ENCODE measurements around the gene TSGA10IP. TPM values are rescaled to one million over a fixed set of nuclear protein-coding genes. Genes with fewer than 3 reads are reported as not detected.

The TSGA10IP gene
- total RNA-seq, 1 donor from 2014 or later: not detected

DNA sequence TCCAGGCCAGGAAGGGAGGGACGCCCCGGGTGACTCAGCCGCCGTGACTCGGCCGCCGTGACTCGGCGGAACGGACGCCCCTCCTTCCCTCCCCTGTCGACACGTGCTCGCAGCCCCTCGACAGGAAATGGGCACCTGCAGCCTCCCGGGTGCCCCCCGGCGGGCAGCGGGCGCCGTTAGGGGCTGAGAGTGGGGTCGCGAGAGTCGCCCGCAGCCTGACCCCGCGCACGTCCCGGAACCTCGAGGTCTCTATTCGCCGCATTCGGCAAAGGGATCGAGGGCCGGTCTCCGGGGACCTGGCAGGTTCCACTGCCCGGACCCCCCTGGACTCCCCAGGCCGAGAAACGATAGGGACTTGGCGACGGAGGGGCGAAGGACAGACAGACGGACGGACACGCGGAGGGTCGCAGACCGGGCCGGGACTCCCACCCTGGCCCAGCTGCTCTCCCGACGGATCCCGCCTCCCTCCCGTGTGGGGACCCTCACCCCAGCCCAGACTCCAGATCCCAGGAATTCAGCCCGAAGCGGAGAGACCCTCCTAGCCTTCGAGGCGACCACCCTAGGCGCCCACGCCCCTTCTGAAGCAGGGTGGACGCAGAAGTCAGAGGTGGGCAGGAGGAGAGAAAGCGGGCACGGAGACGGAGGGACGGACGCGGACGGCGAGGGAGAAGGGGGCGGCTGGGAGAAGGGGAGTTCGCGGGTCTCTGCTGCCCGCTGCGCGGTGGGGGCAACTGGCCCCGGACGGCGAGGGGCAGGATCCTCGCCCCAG is 45.7 kb upstream of the TSGA10IP start:
- TF ChIP-seq, protein P1, sequence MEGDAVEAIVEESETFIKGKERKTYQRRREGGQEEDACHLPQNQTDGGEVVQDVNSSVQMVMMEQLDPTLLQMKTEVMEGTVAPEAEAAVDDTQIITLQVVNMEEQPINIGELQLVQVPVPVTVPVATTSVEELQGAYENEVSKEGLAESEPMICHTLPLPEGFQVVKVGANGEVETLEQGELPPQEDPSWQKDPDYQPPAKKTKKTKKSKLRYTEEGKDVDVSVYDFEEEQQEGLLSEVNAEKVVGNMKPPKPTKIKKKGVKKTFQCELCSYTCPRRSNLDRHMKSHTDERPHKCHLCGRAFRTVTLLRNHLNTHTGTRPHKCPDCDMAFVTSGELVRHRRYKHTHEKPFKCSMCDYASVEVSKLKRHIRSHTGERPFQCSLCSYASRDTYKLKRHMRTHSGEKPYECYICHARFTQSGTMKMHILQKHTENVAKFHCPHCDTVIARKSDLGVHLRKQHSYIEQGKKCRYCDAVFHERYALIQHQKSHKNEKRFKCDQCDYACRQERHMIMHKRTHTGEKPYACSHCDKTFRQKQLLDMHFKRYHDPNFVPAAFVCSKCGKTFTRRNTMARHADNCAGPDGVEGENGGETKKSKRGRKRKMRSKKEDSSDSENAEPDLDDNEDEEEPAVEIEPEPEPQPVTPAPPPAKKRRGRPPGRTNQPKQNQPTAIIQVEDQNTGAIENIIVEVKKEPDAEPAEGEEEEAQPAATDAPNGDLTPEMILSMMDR (IDR thresholded peaks at IDR 0.05; ENCODE audit: unreplicated experiment): no peak
- no peaks in the 10 kb centered on the region for H3K36me3 Mint-ChIP-seq (ENCODE audit: insufficient read depth)
- peaks cover 1% of the 10 kb centered on the region for H3K4me1 Mint-ChIP-seq (ENCODE audit: low read depth)
- peaks cover 76% of the 10 kb centered on the region for H3K27me3 Mint-ChIP-seq
- peak overlapping the region; percentile 62 for H3K4me3 Mint-ChIP-seq (ENCODE audit: low read depth)
- no peaks in the 10 kb centered on the region for H3K9me3 Mint-ChIP-seq (ENCODE audit: low read depth)
- no peak overlapping the region for H3K27ac Mint-ChIP-seq
- DNase-seq (ENCODE audit: low spot score, unreplicated experiment): no peak

DNA sequence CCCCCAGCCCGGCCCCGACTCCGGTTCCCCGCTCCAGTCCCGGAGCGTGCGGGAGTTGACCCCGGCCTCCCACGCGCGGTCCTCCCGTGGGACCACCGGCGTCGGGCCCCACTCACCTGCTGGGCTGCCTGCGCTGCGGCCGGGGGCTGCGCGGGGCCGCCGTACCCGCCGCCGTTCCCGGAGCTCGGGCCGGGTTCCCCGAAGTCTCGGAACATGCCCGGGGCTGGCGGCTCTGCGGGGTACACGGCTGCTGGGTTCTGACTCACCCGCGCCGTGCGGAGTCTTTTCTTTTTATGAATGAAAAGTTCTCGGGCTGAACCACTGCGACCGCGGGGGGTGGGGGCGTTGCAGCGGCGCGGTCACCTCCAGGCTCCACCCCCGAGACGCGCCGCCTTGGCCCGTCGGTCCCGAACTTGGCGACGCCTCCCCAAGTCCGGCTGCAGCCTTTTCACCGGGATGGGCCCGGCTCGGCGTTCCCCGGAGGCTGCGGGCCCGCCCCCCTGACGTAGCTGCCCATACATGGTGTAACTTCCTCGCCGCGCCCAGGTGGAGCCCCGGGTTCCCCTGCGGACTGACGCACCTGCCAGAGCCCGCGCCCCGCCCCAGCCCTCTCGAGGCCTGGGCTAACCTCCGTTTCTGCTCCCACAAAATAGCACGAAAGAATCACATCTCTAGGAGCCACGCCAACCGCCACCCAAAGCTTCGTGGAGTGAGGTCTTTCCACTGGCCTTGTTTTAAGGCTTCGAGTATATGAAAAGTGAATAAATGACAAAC is 45.0 kb upstream of the TSGA10IP start, which contains the start of gene FOSL1:
FOSL1 (minus strand) TSS at position 264 of the 774 bp plus-strand sequence; CDS start at position 215, 49 bp downstream.
- Mint-ChIP-seq H3K36me3 (ENCODE audit: insufficient read depth) (no peaks in the 10 kb centered on the region), H3K27ac (peak within 1 kb of the TSS; percentile 85), H3K27me3 (peaks cover 73% of the 10 kb centered on the region), H3K4me1 (ENCODE audit: low read depth) (peaks cover 1% of the 10 kb centered on the region), H3K4me3 (ENCODE audit: low read depth) (peak within 1 kb of the TSS; percentile 62), H3K9me3 (ENCODE audit: low read depth) (no peaks in the 10 kb centered on the region)
- DNase-seq (ENCODE audit: low spot score, unreplicated experiment): peak; percentile 64
- TF ChIP-seq, protein P1 (IDR thresholded peaks at IDR 0.05; ENCODE audit: unreplicated experiment): no peak

DNA sequence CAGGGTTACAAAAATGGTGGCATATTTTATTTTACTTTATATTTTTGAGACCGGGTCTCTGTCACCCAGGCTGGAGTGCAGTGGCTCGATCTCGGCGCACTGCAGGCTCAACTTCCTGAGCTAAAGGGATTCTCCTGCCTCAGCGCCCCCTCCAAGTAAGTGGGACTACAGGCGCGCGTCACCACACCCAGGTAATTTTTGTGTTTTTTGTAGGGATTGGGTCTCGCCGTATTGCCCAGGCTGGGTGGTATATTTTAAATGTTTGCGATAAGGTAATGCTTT is 44.4 kb upstream of the TSGA10IP start:
- H3K9me3 Mint-ChIP-seq (ENCODE audit: low read depth): no peaks in the 10 kb centered on the region
- no peak for DNase-seq (ENCODE audit: low spot score, unreplicated experiment)
- H3K27me3 Mint-ChIP-seq: peaks cover 70% of the 10 kb centered on the region
- H3K27ac Mint-ChIP-seq: no peak overlapping the region
- H3K4me3 Mint-ChIP-seq (ENCODE audit: low read depth): peak overlapping the region; percentile 60
- TF ChIP-seq, protein P1 (IDR thresholded peaks at IDR 0.05; ENCODE audit: unreplicated experiment): no peak
- no peaks in the 10 kb centered on the region for H3K36me3 Mint-ChIP-seq (ENCODE audit: insufficient read depth)
- peaks cover 1% of the 10 kb centered on the region for H3K4me1 Mint-ChIP-seq (ENCODE audit: low read depth)

DNA sequence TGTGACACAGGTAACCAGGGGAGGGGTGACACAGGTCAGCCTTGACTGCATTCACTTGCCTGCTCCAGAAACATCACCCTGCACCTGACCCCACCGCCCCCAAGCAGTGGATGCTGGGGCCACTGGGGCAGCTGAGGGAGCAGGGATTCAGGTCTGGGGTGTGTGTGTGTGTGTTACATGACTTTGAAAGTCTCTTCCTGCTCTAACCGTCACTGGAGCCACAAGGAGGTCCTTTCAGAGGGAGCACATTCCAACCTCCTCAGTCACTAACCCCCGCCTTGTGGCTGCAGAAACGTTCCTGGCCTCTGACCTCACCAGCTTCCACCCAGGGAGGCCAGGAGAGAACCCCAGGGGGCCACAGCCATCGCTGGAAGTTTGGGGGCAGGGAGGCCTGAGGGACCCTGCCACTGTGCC is 42.2 kb upstream of the TSGA10IP start:
- Mint-ChIP-seq H3K4me3 (ENCODE audit: low read depth) (no peak overlapping the region), H3K4me1 (ENCODE audit: low read depth) (peaks cover 1% of the 10 kb centered on the region), H3K9me3 (ENCODE audit: low read depth) (no peaks in the 10 kb centered on the region), H3K27me3 (peaks cover 66% of the 10 kb centered on the region), H3K27ac (no peak overlapping the region), H3K36me3 (ENCODE audit: insufficient read depth) (no peaks in the 10 kb centered on the region)
- TF ChIP-seq, protein P1 (IDR thresholded peaks at IDR 0.05; ENCODE audit: unreplicated experiment): no peak
- DNase-seq (ENCODE audit: low spot score, unreplicated experiment): no peak

DNA sequence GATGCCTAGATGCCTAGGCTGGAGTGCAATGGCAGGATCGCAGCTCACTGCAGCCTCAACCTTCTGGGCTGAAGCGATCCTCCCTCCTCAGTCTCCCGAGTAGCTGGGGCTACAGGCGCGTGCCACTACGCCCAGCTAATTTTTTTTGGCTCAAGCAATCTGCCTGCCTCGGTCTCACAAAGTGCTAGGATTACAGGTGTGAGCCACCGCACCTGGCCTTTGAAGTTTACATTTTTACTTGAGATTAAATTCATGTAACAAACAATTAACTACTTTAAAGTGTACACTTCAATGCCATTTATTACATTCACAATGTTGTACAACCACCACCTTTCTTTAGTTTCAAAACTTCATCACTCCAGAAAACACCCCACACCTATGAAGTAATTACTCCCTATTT is 41.6 kb upstream of the TSGA10IP start:
- H3K27me3 Mint-ChIP-seq: peaks cover 66% of the 10 kb centered on the region
- H3K27ac Mint-ChIP-seq: no peak overlapping the region
- H3K9me3 Mint-ChIP-seq (ENCODE audit: low read depth): no peaks in the 10 kb centered on the region

More for the DNA sequence above, 41.6 kb upstream of the TSGA10IP start:
- Mint-ChIP-seq H3K4me1 (ENCODE audit: low read depth) (peaks cover under 1% of the 10 kb centered on the region), H3K4me3 (ENCODE audit: low read depth) (no peak overlapping the region), H3K36me3 (ENCODE audit: insufficient read depth) (no peaks in the 10 kb centered on the region)
- TF ChIP-seq, protein P1 (IDR thresholded peaks at IDR 0.05; ENCODE audit: unreplicated experiment): no peak
- DNase-seq (ENCODE audit: low spot score, unreplicated experiment): no peak
